Panc1 (cell line): ENCODE data around the gene GRM1. TPM values are rescaled to one million over a fixed set of nuclear protein-coding genes. Genes with fewer than 3 reads are reported as not detected.

ENCODE experiments used
- ATAC-seq: fragments of 200-7000 bp; cut with Tn5 transposase; 2 replicates; pipeline ENCODE4 v1.9.1; 2020; ENCODE audit warnings: mild to moderate bottlenecking, moderate library complexity
- BruUV-seq: library from RNA; stranded (reverse); fragments of 400-500 nt; replicated peaks from 2 replicates; lab custom pipeline; 2021; lab: Mats Ljungman, UMichigan
- CTCF ChIA-PET: fragments of 300-600 bp; sonication (Branson Sonifier 250); formaldehyde crosslinking; loops from one replicate; lab custom pipeline; 2022; ENCODE audit warnings: antibody characterized with exemption; lab: Charles Lee
- POLR2A ChIA-PET: fragments of 300-600 bp; sonication (Branson Sonifier 250); formaldehyde crosslinking; loops from one replicate; lab custom pipeline; 2022; ENCODE audit warnings: antibody characterized with exemption; lab: Charles Lee
- DNase-seq: peaks from one replicate; pipeline ENCODE4 v3.0.0-alpha.2; 2010; ENCODE audit warnings: low read depth, low spot score
- H3K27ac ChIP-seq: 2 replicates; pipeline ENCODE4 v1.5.1; 2011; ENCODE audit warnings: mild to moderate bottlenecking, low read length, inconsistent platforms
- H3K27me3 ChIP-seq: fragments of 200-500 bp; sonication (Bioruptor generic); 2 replicates; pipeline ENCODE4 v1.6.0; 2014; ENCODE audit warnings: low read length, inconsistent platforms; ENCODE audit not compliant: control insufficient read depth, insufficient read depth
- H3K36me3 ChIP-seq: fragments of 200-500 bp; sonication (Bioruptor generic); 2 replicates; pipeline ENCODE4 v1.5.1; 2014; ENCODE audit warnings: inconsistent platforms, mild to moderate bottlenecking, low read length, moderate library complexity; ENCODE audit not compliant: control insufficient read depth, insufficient read depth
- H3K4me1 ChIP-seq: 2 replicates; pipeline ENCODE4 v1.5.1; 2011; ENCODE audit warnings: inconsistent platforms, mild to moderate bottlenecking, low read length, moderate library complexity; ENCODE audit not compliant: control insufficient read depth, insufficient read depth
- H3K4me3 ChIP-seq, 2 experiments: 2 replicates each; pipeline ENCODE4 v1.5.1; 2011 to 2012; ENCODE audit warnings: low read depth in 2 of 2, low read length in 2 of 2, mild to moderate bottlenecking in 2 of 2, inconsistent platforms in 1 of 2, moderate library complexity in 1 of 2
- H3K9me3 ChIP-seq: fragments of 200-500 bp; sonication (Bioruptor generic); 2 replicates; pipeline ENCODE4 v1.5.1; 2014; ENCODE audit warnings: low read depth, mild to moderate bottlenecking, inconsistent platforms, low read length, moderate library complexity; ENCODE audit not compliant: control insufficient read depth, insufficient read depth
- CTCF ChIP-seq: fragments of 450-650 bp; IDR thresholded peaks from 2 replicates; pipeline ENCODE4 v1.5.1; 2017; ENCODE audit warnings: mild to moderate bottlenecking
- POLR2AphosphoS5 ChIP-seq: IDR thresholded peaks from 2 replicates; pipeline ENCODE4 v1.6.1; 2012; ENCODE audit warnings: mild to moderate bottlenecking, low read depth, low read length, moderate library complexity
- REST ChIP-seq, 2 experiments: IDR thresholded peaks; 2 replicates each; pipeline ENCODE4 v1.6.1; 2011 to 2012; ENCODE audit warnings: low read depth in 2 of 2, control low read depth in 1 of 2, low read length in 1 of 2, mild to moderate bottlenecking in 1 of 2, moderate library complexity in 1 of 2; ENCODE audit not compliant: insufficient read depth in 1 of 2
- SIN3A ChIP-seq: IDR thresholded peaks from 2 replicates; pipeline ENCODE4 v1.6.1; 2012; ENCODE audit warnings: low read depth, mild to moderate bottlenecking, low read length, moderate library complexity, borderline replicate concordance; ENCODE audit not compliant: insufficient read depth
- TCF7L2 ChIP-seq: IDR thresholded peaks from 2 replicates; pipeline ENCODE4 v1.6.1; 2011; ENCODE audit warnings: mild to moderate bottlenecking, low read depth, low read length, inconsistent platforms
- in situ Hi-C: cut with HindIII; loops from 2 replicates; pipeline ENCODE4 v1.10.0; 2016; ENCODE audit warnings: low sequenced_read_pairs, low pct_unique_long_range_greater_than_20kb
- intact Hi-C: fragments of 100-400 bp; cut with micrococcal nuclease; formaldehyde crosslinking; loops from one replicate; pipeline ENCODE4 v1.10.0; 2022; ENCODE audit not compliant: unreplicated experiment
- total RNA-seq: library from RNA; stranded (reverse); gene quantifications from one replicate; pipeline ENCODE4 v1.2.1, GENCODE V29; 2021; ENCODE audit not compliant: unreplicated experiment

GRM1 gene
- total RNA-seq, 1 experiment from 2014 or later = not detected

- Histone ChIP-seq H3K4me3 (no peak overlapping the region), H3K4me1 (no peaks in the 10 kb centered on the region), H3K27ac (no peak overlapping the region), H3K27me3 (peaks cover 7% of the 10 kb centered on the region; the same call in 1 of the 2 replicates), H3K36me3 (no peaks in the 10 kb centered on the region), H3K9me3 (no peaks in the 10 kb centered on the region)
- intact Hi-C loops = no loop called here
- TF ChIP-seq TCF7L2 (no peak), CTCF (no peak), REST (IDR thresholded peaks at IDR 0.05; ENCODE audit: insufficient read depth in 1 of 2, low read depth in 2 of 2, low read length in 1 of 2) (no peak), POLR2AphosphoS5 (no peak), SIN3A (no peak)
- ChIA-PET POLR2A (no interaction called here), CTCF (no interaction called here)
- ATAC-seq = no peak
- no TSS peak for BruUV-seq
- in situ Hi-C loops = no loop called here
- DNase-seq = no peak
Measured at GRCh38 chr6:146032387-146032786, 3.5 kb downstream of the GRM1 start.

DNA sequence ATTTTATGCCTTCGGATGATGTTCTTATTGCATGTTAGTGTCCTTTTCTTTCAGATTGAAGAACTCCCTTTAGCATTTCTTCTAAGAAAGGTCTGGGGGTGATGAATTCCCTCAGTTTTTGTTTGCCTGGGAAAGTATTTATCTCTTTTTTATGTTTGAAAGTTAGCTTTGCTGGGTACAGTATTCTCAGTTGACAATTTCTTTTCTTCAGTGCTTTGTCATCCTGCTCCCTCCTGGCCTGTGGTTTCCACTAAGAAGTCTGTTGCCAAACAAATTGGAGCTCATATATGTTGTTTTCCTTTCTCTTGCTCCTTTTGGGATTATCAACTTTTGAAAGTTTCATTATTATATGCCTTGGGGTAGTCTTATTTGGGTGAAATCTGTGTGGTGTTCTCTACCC, 11.5 kb downstream of the GRM1 start:
- Histone ChIP-seq H3K4me1 (no peaks in the 10 kb centered on the region), H3K4me3 (no peak overlapping the region), H3K27ac (no peak overlapping the region), H3K9me3 (no peaks in the 10 kb centered on the region), H3K27me3 (no peaks in the 10 kb centered on the region; the same call in 1 of the 2 replicates), H3K36me3 (no peaks in the 10 kb centered on the region)
- no peak for TF ChIP-seq TCF7L2
- TF ChIP-seq SIN3A = no peak
- TF ChIP-seq CTCF = no peak
- no peak for TF ChIP-seq REST (IDR thresholded peaks at IDR 0.05; ENCODE audit: insufficient read depth in 1 of 2, low read depth in 2 of 2, low read length in 1 of 2)
- TF ChIP-seq POLR2AphosphoS5 = no peak
- no peak for DNase-seq
- ChIA-PET CTCF (no interaction called here), POLR2A (no interaction called here)
- intact Hi-C loops = loop anchor here (5.0 kb wide), 1 partner anchor 657 kb away; no protein-coding TSS in a partner anchor
- in situ Hi-C loops = no loop called here
- BruUV-seq = no TSS peak
- ATAC-seq = no peak
